ENCODE results near the gene IFITM1. TPM values are rescaled to one million over a fixed set of nuclear protein-coding genes. Genes with fewer than 3 reads are reported as not detected.
"Not testable (repeated sequence)": the region's sequence is repeated elsewhere in the genome, so short reads cannot be mapped to it uniquely, and the experiment has no call there.

The IFITM1 gene
- total RNA-seq, 2 experiments from 2014 or later, result 296 to 304 TPM

DNA sequence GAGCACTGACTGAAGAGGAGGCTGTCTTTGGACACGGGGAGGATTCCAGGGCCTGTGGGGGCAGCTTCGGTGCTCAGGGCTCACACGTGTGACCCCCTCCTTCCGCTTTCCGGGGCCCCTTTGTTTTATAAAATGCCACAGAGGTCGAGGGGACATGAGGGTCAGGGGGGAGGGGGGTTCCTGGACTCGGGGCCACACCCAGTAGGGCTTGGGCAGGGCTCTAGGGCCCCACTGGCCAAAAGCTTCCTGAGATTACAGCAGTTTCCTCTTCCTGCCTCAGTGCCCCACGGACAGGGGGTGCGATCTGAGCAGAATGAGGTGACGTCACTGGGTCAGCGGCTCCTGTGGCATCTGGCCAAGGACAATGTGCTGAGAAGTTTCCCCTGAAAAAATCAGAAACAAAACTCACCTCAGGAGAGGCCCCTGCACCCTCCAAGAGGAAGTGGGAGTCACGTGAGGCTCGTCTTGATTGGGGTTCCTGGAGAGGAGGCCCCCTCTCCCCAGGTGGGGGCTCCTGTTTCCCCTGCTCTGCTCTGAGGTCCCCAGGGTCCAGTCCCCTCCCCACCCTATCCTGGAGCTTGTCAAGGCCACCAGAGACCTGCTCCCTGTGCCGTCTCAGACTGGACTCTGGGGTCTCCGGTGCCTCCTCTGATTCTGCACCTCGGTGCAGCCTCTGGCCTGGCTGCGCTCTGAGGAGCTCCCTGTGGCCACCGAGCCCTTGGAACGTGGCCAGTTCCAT, 13.2 kb downstream of the IFITM1 start:
- ChIA-PET CTCF (interaction anchor here (1.0 to 1.9 kb wide), 9 partner anchors 10 to 124 kb away, joined by 3 to 9 read pairs (median 3); no protein-coding TSS in a partner anchor), POLR2A (interaction anchor here (0.9 to 5.8 kb wide), 7 partner anchors 9 to 182 kb away, joined by 3 to 41 read pairs (median 4); no protein-coding TSS in a partner anchor)
- H3K4me3 Mint-ChIP-seq, result peak overlapping the region; percentile 72
- H3K4me1 Mint-ChIP-seq (ENCODE audit: low read depth), result peaks cover 73% of the 10 kb centered on the region
- H3K27me3 Mint-ChIP-seq, result no peaks in the 10 kb centered on the region
- peak; percentile 94 for DNase-seq
- intact Hi-C loops (cut with micrococcal nuclease), result no loop called here
- peak overlapping the region; percentile 99 for H3K27ac Mint-ChIP-seq
- peaks cover 3% of the 10 kb centered on the region for H3K36me3 Mint-ChIP-seq (ENCODE audit: low read depth)
- ATAC-seq, result peak; percentile 62
- no peaks in the 10 kb centered on the region for H3K9me3 Mint-ChIP-seq
- TF ChIP-seq, protein P1, sequence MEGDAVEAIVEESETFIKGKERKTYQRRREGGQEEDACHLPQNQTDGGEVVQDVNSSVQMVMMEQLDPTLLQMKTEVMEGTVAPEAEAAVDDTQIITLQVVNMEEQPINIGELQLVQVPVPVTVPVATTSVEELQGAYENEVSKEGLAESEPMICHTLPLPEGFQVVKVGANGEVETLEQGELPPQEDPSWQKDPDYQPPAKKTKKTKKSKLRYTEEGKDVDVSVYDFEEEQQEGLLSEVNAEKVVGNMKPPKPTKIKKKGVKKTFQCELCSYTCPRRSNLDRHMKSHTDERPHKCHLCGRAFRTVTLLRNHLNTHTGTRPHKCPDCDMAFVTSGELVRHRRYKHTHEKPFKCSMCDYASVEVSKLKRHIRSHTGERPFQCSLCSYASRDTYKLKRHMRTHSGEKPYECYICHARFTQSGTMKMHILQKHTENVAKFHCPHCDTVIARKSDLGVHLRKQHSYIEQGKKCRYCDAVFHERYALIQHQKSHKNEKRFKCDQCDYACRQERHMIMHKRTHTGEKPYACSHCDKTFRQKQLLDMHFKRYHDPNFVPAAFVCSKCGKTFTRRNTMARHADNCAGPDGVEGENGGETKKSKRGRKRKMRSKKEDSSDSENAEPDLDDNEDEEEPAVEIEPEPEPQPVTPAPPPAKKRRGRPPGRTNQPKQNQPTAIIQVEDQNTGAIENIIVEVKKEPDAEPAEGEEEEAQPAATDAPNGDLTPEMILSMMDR (IDR thresholded peaks at IDR 0.05), result no peak

DNA sequence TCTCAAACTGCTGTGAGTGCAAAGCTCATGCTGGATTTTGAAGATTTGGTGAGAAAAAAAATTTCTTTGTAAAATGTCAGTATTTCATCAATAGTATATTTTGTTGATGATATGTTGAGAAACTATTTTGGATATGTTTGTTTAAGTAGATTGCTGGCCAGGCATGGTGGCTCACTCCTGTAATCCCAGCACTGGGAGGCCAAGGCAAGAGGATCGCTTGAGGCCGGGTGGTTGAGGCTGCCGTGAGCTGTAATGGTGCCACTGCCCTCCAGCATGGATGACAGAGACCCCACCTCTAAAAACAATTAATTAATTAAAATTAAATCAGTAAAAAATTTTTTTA, 13.7 kb downstream of the IFITM1 start:
- H3K4me1 Mint-ChIP-seq (ENCODE audit: low read depth), result peaks cover 73% of the 10 kb centered on the region
- CTCF ChIA-PET, result interaction anchor here (1.0 to 1.9 kb wide), 8 partner anchors 11 to 123 kb away, joined by 3 to 9 read pairs (median 3); no protein-coding TSS in a partner anchor
- H3K9me3 Mint-ChIP-seq, result no peaks in the 10 kb centered on the region
- TF ChIP-seq, protein P1 (IDR thresholded peaks at IDR 0.05), result no peak
- H3K36me3 Mint-ChIP-seq (ENCODE audit: low read depth), result peaks cover 3% of the 10 kb centered on the region
- peak overlapping the region; percentile 99 for H3K27ac Mint-ChIP-seq
- intact Hi-C loops (cut with micrococcal nuclease), result no loop called here
- ATAC-seq (no peak), DNase-seq (no peak)
- H3K4me3 Mint-ChIP-seq, result peak overlapping the region; percentile 72
- no peaks in the 10 kb centered on the region for H3K27me3 Mint-ChIP-seq
- POLR2A ChIA-PET, result interaction anchor here (0.6 to 5.8 kb wide), 6 partner anchors 9 to 60 kb away, joined by 3 to 41 read pairs (median 6); no protein-coding TSS in a partner anchor

DNA sequence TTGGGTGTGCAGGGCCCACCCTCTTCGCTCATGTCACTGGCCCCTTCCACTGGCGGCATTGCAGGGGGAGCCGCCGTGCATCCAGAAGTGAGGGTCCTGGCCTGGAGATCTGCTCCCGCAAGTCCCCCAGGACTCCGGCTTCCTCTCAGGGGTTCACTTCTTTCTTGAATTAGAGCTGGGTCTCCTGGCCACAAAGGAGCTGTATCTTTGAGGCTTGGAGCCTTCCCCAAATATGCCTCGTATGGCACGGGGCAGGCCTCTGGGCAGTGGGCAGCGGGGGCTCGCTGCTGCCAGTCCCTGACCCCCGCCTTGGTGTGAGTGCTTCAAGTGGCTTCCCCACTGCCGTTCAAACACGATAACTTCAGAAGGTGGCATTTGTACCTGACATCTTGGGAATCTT, 14.2 kb downstream of the IFITM1 start:
- TF ChIP-seq, protein P1 (IDR thresholded peaks at IDR 0.05), result no peak
- CTCF ChIA-PET, result interaction anchor here (1.0 to 1.9 kb wide), 5 partner anchors 11 to 123 kb away, joined by 3 to 9 read pairs (median 3); no protein-coding TSS in a partner anchor
- no peak for ATAC-seq
- Mint-ChIP-seq H3K27ac (no peak overlapping the region), H3K27me3 (no peaks in the 10 kb centered on the region), H3K4me3 (no peak overlapping the region), H3K36me3 (ENCODE audit: low read depth) (peaks cover 3% of the 10 kb centered on the region), H3K9me3 (peaks cover 2% of the 10 kb centered on the region), H3K4me1 (ENCODE audit: low read depth) (peaks cover 76% of the 10 kb centered on the region)
- intact Hi-C loops (cut with micrococcal nuclease), result no loop called here
- POLR2A ChIA-PET, result interaction anchor here (0.6 to 5.8 kb wide), 5 partner anchors 8 to 61 kb away, joined by 3 to 41 read pairs (median 23); no protein-coding TSS in a partner anchor
- DNase-seq, result no peak

DNA sequence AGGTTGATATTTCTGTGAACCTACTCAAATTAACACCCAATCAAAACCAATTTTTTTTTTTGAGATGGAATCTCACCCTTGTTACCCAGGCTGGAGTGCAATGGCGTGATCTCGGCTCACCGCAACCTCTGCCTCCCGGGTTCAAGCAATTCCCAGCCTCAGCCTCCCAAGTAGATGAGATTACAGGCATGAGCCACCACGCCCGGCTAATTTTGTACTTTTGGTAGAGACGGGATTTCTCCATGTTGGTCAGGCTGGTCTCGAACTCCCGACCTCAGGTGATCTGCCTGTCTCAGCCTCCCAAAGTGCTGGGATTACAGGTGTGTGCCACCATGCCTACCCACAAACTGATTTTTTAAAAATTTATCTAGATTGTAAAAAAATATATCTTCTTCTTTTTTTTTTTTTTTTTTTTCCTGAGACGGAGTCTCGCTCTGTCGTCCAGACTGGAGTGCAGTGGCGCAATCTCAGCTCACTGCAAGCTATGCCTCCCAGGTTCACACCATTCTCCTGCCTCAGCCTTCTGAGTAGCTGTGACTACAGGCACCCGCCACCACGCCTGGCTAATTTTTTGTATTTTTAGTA, 14.8 kb downstream of the IFITM1 start:
- intact Hi-C loops (cut with micrococcal nuclease); DNase-seq; H3K9me3 Mint-ChIP-seq; ATAC-seq; H3K27me3 Mint-ChIP-seq; H3K36me3 Mint-ChIP-seq (ENCODE audit: low read depth): not testable (repeated sequence)
- Mint-ChIP-seq H3K4me1 (ENCODE audit: low read depth) (peaks cover 75% of the 10 kb centered on the region), H3K27ac (peak overlapping the region; percentile 89), H3K4me3 (peak overlapping the region; percentile 70)
- CTCF ChIA-PET, result interaction anchor here (1.3 to 2.8 kb wide), 5 partner anchors 11 to 26 kb away, joined by 5 to 15 read pairs (median 5); no protein-coding TSS in a partner anchor
- POLR2A ChIA-PET, result interaction anchor here (1.7 to 5.8 kb wide), 6 partner anchors 8 to 27 kb away, joined by 8 to 41 read pairs (median 20); partner anchors contain the start of gene IFITM3

DNA sequence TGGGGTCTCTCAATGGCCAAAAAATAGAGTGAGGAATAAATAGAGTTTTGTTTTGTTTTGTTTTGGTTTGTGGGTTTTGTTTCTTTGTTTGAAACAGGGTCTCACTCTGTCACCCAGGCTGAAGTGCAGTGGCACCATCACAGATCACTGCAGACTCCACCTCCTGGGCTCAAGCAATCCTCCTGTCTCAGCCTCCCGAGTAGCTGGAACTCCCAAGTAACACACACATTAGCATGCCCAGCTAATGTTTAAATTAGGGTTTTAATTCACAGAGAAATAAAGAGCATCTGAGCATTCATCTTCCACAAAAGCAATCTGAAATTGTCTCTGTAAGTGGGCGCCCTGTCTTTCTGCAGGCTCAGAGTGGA, 16.0 kb downstream of the IFITM1 start:
- DNase-seq, result peak; percentile 17
- Mint-ChIP-seq H3K9me3 (peaks cover 3% of the 10 kb centered on the region), H3K4me3 (peak overlapping the region; percentile 70), H3K27ac (peak overlapping the region; percentile 75), H3K36me3 (ENCODE audit: low read depth) (peaks cover 3% of the 10 kb centered on the region), H3K27me3 (no peaks in the 10 kb centered on the region), H3K4me1 (ENCODE audit: low read depth) (peaks cover 65% of the 10 kb centered on the region)
- no peak for ATAC-seq
- intact Hi-C loops (cut with micrococcal nuclease), result no loop called here
- ChIA-PET POLR2A (interaction anchor here (1.1 to 5.8 kb wide), 8 partner anchors 10 to 86 kb away, joined by 3 to 30 read pairs (median 10); partner anchors contain the start of gene IFITM3), CTCF (interaction anchor here (0.9 to 2.8 kb wide), 8 partner anchors 10 to 57 kb away, joined by 3 to 15 read pairs (median 5); no protein-coding TSS in a partner anchor)
- TF ChIP-seq, protein P1 (IDR thresholded peaks at IDR 0.05), result no peak
